ENCODE data around the gene ZNF205. TPM values are rescaled to one million over a fixed set of nuclear protein-coding genes. Genes with fewer than 3 reads are reported as not detected.

ZNF205 gene
- total and polyA plus RNA-seq, 2 of the 13 experiments (the other 11 are each of a cell fraction or from before 2014, with no cell fraction given) = 5.8 to 10.2 TPM

DNA sequence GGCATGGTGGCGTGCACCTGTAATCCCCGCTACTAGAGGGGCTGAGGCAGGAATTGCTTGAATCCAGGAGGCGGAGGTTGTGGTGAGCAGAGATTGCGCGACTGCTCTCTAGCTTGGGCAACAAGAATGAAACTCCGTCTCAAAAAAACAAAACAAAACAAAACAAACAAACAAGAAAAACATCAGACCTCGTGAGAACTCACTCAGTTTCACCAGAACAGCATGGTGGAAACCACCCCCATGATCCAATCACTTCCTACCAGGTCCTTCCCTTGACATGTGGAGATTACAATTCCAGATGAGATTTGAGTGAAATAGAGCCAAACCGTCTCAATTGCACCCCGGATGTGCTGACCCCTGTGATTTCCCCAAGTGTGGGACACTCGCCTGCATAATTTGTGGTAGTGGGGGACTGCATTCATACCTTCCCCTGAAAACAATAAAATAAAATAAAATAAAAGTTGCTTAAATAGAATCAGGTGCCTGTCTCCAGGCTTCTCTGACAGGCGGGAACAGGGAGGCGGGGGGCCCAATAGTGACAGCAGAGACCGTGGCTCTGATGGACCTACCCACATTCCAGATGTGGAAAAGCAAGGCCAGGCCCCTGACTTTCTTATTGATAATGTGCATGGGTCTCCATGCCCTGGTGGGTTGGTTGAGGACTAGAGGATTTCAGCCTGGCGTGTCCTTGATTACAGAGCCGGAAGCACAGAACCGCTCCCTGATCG is 26.4 kb upstream of the ZNF205 start (continued):
- 0 out of 2 replicates have a peak, but pooled peaks have one; percentile 76 for TF ChIP-seq HNF4G (IDR thresholded peaks at IDR 0.05; ENCODE audit: borderline replicate concordance, low read depth, low read length)
- TF ChIP-seq HNF4G (CRISPR knock-in tag; IDR thresholded peaks at IDR 0.05; ENCODE audit: borderline replicate concordance, low read depth) = no peak
- no peak for TF ChIP-seq THAP11 (CRISPR knock-in tag; IDR thresholded peaks at IDR 0.05)
- TF ChIP-seq SUZ12 (IDR thresholded peaks at IDR 0.05; ENCODE audit: low read depth, low read length) = no peak
- TF ChIP-seq, protein P1, sequence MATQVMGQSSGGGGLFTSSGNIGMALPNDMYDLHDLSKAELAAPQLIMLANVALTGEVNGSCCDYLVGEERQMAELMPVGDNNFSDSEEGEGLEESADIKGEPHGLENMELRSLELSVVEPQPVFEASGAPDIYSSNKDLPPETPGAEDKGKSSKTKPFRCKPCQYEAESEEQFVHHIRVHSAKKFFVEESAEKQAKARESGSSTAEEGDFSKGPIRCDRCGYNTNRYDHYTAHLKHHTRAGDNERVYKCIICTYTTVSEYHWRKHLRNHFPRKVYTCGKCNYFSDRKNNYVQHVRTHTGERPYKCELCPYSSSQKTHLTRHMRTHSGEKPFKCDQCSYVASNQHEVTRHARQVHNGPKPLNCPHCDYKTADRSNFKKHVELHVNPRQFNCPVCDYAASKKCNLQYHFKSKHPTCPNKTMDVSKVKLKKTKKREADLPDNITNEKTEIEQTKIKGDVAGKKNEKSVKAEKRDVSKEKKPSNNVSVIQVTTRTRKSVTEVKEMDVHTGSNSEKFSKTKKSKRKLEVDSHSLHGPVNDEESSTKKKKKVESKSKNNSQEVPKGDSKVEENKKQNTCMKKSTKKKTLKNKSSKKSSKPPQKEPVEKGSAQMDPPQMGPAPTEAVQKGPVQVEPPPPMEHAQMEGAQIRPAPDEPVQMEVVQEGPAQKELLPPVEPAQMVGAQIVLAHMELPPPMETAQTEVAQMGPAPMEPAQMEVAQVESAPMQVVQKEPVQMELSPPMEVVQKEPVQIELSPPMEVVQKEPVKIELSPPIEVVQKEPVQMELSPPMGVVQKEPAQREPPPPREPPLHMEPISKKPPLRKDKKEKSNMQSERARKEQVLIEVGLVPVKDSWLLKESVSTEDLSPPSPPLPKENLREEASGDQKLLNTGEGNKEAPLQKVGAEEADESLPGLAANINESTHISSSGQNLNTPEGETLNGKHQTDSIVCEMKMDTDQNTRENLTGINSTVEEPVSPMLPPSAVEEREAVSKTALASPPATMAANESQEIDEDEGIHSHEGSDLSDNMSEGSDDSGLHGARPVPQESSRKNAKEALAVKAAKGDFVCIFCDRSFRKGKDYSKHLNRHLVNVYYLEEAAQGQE (IDR thresholded peaks at IDR 0.05; ENCODE audit: borderline replicate concordance in 1 of 2, low read depth in 1 of 2, low read length in 2 of 2) = 0 out of 4 replicates have a peak, but pooled peaks of 1 of the 2 experiments have one; percentile 7
- TF ChIP-seq, protein P2, sequence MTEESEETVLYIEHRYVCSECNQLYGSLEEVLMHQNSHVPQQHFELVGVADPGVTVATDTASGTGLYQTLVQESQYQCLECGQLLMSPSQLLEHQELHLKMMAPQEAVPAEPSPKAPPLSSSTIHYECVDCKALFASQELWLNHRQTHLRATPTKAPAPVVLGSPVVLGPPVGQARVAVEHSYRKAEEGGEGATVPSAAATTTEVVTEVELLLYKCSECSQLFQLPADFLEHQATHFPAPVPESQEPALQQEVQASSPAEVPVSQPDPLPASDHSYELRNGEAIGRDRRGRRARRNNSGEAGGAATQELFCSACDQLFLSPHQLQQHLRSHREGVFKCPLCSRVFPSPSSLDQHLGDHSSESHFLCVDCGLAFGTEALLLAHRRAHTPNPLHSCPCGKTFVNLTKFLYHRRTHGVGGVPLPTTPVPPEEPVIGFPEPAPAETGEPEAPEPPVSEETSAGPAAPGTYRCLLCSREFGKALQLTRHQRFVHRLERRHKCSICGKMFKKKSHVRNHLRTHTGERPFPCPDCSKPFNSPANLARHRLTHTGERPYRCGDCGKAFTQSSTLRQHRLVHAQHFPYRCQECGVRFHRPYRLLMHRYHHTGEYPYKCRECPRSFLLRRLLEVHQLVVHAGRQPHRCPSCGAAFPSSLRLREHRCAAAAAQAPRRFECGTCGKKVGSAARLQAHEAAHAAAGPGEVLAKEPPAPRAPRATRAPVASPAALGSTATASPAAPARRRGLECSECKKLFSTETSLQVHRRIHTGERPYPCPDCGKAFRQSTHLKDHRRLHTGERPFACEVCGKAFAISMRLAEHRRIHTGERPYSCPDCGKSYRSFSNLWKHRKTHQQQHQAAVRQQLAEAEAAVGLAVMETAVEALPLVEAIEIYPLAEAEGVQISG (CRISPR knock-in tag; IDR thresholded peaks at IDR 0.05) = no peak
- TF ChIP-seq MEIS1 (CRISPR knock-in tag; IDR thresholded peaks at IDR 0.05; ENCODE audit: borderline replicate concordance) = no peak
- TF ChIP-seq MIXL1 (CRISPR knock-in tag; IDR thresholded peaks at IDR 0.05) = no peak
- TF ChIP-seq KMT2A (CRISPR knock-in tag; IDR thresholded peaks at IDR 0.05) = no peak
- TF ChIP-seq ZNF552 (CRISPR knock-in tag; IDR thresholded peaks at IDR 0.05; ENCODE audit: borderline replicate concordance) = 0 out of 2 replicates have a peak, but pooled peaks have one; percentile 17
- no peak for TF ChIP-seq ZNF101 (CRISPR knock-in tag; IDR thresholded peaks at IDR 0.05; ENCODE audit: borderline replicate concordance, low read depth)
- peak; percentile 66; the same call in 1 of the 2 replicates for TF ChIP-seq ELF1 (CRISPR knock-in tag; IDR thresholded peaks at IDR 0.05)
- peak; percentile 87 for TF ChIP-seq ZNF629 (CRISPR knock-in tag; conservative IDR thresholded peaks at IDR 0.05)
- TF ChIP-seq HES4 (CRISPR knock-in tag; IDR thresholded peaks at IDR 0.05; ENCODE audit: borderline replicate concordance) = no peak
- TF ChIP-seq POGZ (CRISPR knock-in tag; IDR thresholded peaks at IDR 0.05) = 0 out of 2 replicates have a peak, but pooled peaks have one; percentile 12
- no peak for TF ChIP-seq TSC22D2 (CRISPR knock-in tag; IDR thresholded peaks at IDR 0.05; ENCODE audit: borderline replicate concordance)
- TF ChIP-seq ZNF746 (CRISPR knock-in tag; IDR thresholded peaks at IDR 0.05) = 0 out of 2 replicates have a peak, but pooled peaks have one; percentile 15
- TF ChIP-seq ZNF24 (IDR thresholded peaks at IDR 0.05) = no peak
- no peak for TF ChIP-seq PHF21A (CRISPR knock-in tag; IDR thresholded peaks at IDR 0.05)

Measured in HepG2 (cell line).